HG03520 (cell line): Measurements from ENCODE around the gene OR5K4.

Experiments
- ATAC-seq: cut with Tn5 transposase; IDR thresholded peaks from one replicate; pipeline ENCODE4 v1.9.1; 2021; ENCODE audit warnings: mild to moderate bottlenecking, moderate library complexity; ENCODE audit not compliant: unreplicated experiment

OR5K4 gene, protein sequence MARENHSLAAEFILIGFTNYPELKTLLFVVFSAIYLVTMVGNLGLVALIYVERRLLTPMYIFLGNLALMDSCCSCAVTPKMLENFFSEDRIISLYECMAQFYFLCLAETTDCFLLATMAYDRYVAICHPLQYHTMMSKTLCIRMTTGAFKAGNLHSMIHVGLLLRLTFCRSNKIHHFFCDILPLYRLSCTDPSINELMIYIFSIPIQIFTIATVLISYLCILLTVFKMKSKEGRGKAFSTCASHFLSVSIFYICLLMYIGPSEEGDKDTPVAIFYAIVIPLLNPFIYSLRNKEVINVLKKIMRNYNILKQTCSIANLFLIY

GRCh38 chr3:98353554-98353953 is at the start of gene OR5K4:
TSS of gene OR5K4 (plus strand) at chr3:98353854. CDS start at chr3:98353854, 0 bp downstream.
- ATAC-seq, result no peak

DNA sequence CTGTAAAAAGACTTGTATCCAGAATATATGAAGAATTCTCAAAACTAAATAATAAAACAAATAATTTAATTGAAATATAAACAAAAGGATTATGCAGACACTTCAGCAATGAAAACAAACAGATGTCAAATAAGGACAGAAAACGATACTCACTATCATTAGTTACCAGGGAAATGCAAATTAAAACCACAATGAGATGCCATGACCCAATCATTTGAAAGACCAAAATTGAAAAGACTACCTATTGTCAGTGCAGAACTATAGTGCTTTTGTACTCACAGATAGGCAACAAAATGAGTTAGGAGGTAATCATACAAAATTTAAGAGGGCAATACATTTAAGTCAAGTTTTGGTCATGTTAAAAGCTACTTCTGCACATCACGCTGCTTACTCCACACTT is 31.6 kb upstream of the OR5K4 start:
- ATAC-seq, result peak; percentile 35

DNA sequence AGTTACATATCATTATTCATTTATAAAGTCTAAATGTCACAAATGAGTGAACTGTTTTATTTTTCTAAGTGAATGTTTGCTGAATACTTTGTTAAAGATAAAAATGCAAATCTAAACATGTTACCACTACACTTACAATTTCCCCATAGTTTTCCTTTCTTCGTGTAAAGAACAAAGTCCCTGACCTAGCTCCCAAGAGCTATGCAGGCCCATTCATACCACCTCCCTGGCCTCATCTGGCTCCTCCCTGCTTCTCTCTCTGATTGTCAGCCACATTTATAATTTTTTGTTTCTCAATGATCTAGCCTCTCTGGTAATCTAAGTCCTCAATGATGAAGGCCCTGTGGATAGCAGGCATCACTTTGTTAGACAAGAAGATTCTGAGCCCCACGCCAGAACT is 31.0 kb upstream of the OR5K4 start:
- no peak for ATAC-seq

- ATAC-seq, result no peak
Observed at GRCh38 chr3:98323425-98323824, 30.2 kb upstream of the OR5K4 start.

DNA sequence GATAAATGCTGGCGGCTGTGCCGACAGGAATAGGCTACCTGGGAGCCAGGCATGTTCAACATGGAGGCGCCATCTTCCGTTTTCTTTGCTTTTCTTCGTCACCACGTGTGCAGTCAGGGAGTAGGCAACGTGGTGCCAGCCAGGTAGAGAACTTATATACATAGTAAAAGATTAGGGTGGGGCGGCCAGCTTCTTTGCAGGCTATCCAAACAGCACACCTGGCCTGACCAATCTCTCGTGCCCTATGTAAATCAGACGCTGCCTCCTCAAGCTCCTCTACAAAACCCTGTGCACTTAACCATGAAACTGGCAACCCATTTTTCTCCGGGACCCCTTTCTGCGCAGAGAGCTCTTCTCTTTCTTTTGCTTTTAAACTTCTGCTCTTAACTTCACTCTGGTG is 28.6 kb upstream of the OR5K4 start:
- ATAC-seq, result no peak

DNA sequence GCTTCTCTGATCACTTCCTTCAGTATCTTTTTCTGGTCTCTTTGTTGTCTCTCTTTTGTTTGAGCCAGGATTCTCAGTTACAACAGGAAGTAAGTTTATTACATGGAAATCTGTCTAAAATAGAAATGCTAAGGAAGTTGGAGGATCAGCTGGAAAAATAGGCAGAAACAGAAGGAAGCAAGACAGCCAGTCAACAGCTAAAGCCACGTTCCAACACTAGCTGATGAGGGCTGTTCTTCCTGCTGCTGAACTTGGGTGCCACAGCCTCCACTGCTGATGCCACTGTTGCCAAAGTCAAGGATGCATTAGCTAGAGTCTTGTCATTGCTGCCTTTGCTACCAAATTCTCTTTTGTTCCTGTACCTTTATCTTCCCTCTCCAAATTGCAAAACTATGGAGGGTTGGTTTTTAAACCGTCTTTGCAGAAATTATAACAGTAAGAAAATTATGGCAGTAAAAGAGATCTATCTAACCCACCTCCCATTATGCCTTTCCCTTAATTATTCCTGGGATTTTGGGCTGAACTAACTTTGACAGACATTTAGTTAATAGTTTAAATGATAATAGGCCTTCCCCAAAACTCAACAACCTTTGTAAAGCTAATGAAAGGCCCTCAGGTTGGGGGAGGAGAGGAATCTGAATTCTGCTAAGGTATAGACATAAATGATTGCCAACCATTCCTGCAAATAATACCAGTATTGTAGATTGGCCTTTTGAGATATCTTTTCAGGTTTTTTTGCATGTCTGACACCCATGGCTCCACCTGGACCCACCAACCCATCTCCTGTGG is 27.4 kb upstream of the OR5K4 start:
- ATAC-seq, result no peak

DNA sequence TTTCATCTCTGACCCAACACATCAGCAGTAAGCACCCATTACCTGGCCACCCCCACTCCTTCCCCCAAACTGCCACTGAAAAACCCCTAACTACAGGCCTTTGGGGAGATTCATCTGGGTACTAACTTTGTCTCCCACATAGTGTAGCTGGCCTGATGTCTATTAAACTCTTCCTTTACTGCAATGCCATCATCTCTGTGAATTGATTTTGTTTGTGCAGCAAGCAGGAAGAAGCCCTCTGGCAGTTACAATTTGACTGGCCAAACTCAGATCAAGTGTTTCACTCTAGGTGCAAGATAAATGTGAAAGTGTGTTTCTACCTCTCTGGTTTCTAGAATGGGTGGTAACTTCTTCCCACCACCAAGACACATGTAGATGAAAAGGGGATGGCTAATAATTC is 26.7 kb upstream of the OR5K4 start:
- ATAC-seq, result peak; percentile 70

DNA sequence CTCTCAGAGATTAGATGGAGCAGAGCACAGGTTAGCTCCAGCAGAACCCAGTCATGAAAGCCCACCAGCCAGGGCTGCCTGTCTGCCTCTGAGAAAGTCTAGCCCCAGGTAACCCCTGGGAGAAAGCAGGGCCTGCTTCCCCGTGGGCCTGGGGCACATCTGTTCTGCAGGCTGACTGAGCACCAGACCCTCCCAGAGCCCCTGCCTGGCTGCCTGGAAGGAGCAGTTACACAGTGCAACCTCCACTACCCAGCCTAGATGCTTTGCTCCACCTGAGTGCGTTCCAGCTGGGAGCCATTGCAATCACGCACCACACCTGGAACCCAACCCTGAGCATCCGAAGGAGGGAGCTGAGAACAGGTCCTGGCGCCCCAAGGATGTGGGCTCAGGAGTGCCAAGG is 24.7 kb upstream of the OR5K4 start:
- ATAC-seq, result no peak

DNA sequence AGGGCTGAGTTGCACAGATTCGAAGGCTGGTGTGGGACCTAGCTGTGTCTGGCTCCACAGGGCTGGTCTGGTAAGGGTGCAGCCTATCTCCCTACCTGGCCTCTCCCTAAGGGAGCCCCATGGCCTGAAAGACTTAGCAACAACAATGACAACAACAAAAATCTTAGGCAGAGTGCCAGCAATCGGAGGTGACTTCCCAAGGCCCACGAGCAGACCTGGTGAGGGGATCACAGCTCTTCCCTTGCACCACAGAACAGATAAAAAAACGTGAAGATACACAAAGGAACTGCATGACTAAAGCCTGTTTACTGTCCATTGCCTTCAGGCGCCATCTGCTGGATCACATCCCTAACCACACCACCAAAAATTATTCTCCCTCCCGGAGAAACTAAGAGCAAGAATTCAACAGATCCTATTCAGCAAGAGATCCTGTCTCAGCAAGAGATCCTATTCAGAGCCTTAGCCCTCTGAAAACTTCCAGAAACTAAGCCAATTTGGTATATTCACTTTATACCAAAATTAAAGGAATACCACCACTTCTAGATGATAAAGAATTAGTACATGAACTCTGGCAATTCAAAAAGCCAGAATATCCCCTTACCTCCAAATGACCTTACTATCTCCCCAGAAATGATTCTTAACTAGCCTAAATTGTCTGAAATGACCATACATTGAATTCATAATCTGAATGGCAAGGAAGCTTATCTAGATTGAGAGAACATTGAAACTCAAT is 24.1 kb upstream of the OR5K4 start:
- ATAC-seq, result peak; percentile 55

DNA sequence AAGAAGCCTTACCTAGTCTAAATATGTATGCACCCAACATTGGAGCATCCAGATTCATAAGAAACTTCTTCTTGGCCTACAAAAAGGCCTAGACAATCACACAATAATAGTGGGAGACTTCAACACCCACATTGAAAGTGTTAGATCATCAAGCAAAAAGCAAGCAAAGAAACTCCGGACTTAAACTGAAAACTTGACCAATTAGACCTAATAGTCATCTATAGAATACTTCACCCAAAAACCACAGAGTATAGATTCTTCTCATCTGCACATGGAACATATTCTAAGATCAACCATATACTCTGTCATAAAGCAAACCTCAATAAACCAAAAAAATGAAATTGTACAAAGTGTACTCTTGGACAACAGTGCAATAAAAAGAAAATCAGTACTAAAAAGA is 22.3 kb upstream of the OR5K4 start:
- ATAC-seq, result no peak

DNA sequence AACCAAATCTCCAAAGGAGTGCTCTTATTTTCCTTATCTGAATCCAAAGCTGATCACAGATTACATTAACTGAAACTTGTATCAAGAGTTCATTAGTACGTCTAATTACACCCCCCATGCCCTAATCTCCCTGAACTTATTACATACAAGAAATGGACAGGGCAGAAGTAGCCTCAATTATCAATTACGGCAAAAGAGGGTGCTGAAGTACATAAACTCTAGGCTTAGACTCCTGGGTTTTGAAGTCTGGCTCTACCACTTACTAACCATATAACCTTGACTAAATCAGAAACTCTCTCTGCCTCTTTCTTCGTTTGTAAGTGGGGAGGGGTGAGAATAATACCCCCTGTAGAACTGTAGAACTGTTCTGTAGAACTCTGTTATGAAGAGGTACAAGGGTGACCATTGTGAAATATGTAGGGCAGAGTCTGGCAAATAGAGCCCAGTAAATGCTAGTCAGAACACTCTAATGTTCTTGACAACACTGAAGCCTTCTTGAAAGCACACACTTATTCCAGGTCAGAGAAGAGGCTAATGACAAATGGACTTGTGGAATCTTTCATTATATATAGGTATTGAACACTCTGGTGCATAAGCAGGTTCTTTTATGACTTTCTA is 19.6 kb upstream of the OR5K4 start:
- peak; percentile 48 for ATAC-seq

DNA sequence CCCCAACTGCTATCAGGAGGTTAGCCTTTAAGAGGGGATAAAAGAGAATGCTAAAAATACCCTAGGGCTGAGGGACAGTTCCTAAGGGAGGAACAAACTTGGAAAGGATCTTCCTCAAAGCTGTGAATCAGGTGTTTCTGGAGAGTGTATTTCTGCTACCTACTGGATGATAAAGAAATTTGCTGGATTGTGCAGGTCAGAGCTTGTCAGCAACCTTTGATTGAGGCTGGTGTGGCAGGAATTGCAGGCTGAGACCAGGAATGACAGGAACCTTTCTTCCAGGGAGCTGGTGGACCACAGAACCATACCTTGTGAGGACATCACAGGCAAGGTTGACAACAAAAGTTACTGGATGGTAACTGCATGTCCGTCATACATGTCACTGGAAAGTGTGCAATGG is 14.6 kb upstream of the OR5K4 start:
- ATAC-seq, result no peak

DNA sequence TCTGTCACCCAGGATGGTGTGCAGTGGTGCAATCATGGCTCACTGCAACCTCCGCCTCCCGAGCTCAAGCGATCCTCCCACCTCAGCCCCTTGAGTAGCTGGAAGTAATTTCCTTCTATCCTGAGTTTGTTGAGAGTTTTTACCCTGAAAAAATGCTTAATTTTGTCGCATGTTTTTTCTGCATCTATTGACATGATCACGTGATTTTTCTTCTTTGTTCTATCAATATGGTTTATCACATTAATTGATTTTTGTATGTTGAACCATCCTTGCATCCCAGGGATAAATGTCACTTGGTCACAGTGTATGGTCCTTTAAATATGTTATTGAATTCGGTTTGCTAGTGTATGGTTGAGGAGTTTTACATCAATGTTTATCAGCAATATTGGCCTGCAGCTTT is 11.9 kb upstream of the OR5K4 start:
- ATAC-seq, result no peak

- ATAC-seq, result peak; percentile 46
Observed at GRCh38 chr3:98343647-98344507, 9.8 kb upstream of the OR5K4 start.

DNA sequence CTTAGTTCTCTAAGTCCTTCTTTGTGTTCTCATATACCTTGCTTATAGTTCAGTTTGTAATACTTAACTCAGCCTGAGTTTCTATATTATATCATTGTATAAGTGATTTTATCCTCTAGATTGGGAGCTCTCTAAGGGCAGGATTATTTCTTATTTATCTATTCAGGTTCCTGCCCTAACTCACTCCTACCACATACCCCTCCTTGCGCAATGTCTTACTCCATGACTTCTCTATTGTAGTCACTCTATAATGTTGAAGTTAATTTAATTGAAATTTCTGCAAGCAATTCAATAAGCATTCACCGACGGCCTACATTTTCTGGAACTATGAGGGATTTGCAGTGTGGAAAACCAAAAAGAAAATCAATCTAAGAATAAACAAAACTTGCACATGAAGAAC is 3.6 kb upstream of the OR5K4 start:
- ATAC-seq, result no peak

DNA sequence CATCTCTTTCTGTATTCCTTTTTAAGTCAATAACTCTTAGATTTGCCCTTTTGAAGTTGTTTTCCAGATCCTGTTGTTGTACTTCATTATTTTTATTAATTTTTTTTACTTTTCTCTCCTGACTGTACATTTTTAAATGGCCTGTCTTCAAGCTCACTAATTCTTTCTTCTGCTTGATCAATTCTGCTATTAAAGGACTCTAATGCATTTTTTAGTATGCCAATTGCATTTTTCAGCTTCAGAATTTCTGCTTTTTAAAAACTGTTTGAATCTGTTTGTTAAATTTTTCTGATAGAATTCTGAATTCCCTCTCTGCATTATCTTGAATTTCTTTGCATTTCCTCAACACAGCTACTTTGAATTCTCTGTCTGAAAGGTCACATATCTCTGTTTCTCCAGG is 5.6 kb downstream of the OR5K4 start:
- no peak for ATAC-seq

GRCh38 chr3:98359993-98360675 is 6.5 kb downstream of the OR5K4 start:
- ATAC-seq, result peak; percentile 72

DNA sequence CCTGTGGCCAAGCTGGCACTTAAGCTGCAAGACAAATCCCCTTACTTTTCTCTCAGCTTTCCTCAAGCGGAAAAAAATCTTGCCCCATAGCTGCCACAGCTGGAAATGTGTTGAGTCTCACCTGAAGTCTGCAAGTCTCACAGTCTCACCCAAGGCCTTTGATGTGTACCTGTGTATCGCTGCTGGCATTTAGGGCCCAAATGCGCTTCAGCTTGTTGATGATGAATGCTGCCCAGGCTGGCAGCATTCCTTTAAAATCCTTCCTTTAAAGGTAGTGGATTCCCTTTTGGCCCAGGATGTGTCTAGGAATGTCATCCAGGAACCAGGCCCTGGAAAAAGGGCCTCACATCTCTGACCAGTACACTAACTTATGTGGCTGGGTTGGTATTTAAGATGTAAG is 7.0 kb downstream of the OR5K4 start:
- ATAC-seq, result no peak

DNA sequence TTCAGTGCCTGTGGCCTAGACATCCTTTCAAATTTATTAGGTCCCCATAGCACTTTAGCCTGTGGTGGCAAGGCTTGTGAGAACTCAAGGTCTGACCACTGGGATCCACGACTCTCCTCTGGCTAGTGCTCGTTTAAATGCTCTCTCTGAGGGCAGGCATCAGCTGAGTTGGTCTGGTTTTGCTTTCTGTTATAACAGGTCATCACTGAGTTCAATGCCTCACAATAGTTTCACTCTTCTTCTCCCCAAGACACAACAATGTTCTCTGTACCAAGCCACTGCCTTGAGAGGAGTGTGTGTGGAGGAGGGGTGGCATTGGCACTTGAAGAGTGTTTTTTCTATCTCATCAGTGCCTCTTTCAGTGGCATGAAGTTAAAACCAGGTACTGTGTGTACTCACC is 7.6 kb downstream of the OR5K4 start:
- ATAC-seq, result no peak
